CD14-positive monocyte (primary cell): ENCODE measurements around the gene PBX3. TPM values are rescaled to one million over a fixed set of nuclear protein-coding genes. Genes with fewer than 3 reads are reported as not detected.
"Not testable (repeated sequence)": the region's sequence is repeated elsewhere in the genome, so short reads cannot be mapped to it uniquely, and the experiment has no call there.

ENCODE experiments used
- DNase-seq, 3 donors: peaks; one replicate each; pipeline ENCODE4 v3.0.0-alpha.2; 2011 to 2022
- H2AFZ ChIP-seq: 2 replicates; pipeline ENCODE4 v1.6.0; 2012; ENCODE audit warnings: mild to moderate bottlenecking, low read depth, low read length, inconsistent platforms; ENCODE audit not compliant: insufficient read depth, poor library complexity, severe bottlenecking
- H3K27ac ChIP-seq, 2 donors: 1 replicate in 1 of 2; 2 replicates in 1 of 2; pipeline ENCODE4 v1.5.1; 2012 to 2013; ENCODE audit warnings: low read length in 2 of 2, control low read depth in 1 of 2, inconsistent platforms in 1 of 2, low read depth in 1 of 2, mild to moderate bottlenecking in 1 of 2
- H3K27me3 ChIP-seq, 2 donors: one replicate each; pipeline versions ENCODE4 v1.6.0 to v1.6.1; 2011 to 2013; ENCODE audit warnings: low read length in 2 of 2; ENCODE audit not compliant: control insufficient read depth in 2 of 2, insufficient read depth in 2 of 2
- H3K36me3 ChIP-seq, 2 donors: replicated peaks in 1 of 2; 1 replicate in 1 of 2; 2 replicates in 1 of 2; pipeline versions ENCODE4 v1.5.1 to v1.6.1; 2012 to 2013; ENCODE audit warnings: low read length in 2 of 2, control low read depth in 1 of 2, inconsistent platforms in 1 of 2, mild to moderate bottlenecking in 1 of 2; ENCODE audit not compliant: insufficient read depth in 2 of 2, control insufficient read depth in 1 of 2
- H3K4me1 ChIP-seq, 2 donors: 1 replicate in 1 of 2; 2 replicates in 1 of 2; pipeline versions ENCODE4 v1.5.1 to v1.6.1; 2012 to 2013; ENCODE audit warnings: low read length in 2 of 2, control low read depth in 1 of 2, inconsistent platforms in 1 of 2, mild to moderate bottlenecking in 1 of 2, moderate library complexity in 1 of 2; ENCODE audit not compliant: insufficient read depth in 2 of 2, control insufficient read depth in 1 of 2
- H3K4me2 ChIP-seq: replicated peaks from 2 replicates; pipeline ENCODE3; 2012; ENCODE audit warnings: low read length, moderate library complexity, mild to moderate bottlenecking; ENCODE audit not compliant: poor library complexity, severe bottlenecking; ENCODE audit errors: extremely low read depth
- H3K4me3 ChIP-seq, 3 experiments: fragments of 200-600 bp in 1 of 3; sonication (generic) in 1 of 3; replicated peaks in 1 of 3; 1 replicate in 2 of 3; 2 replicates in 1 of 3; pipeline ENCODE4 v1.5.1; 2011 to 2013; ENCODE audit warnings: low read length in 3 of 3, mild to moderate bottlenecking in 3 of 3, control low read depth in 2 of 3, low read depth in 2 of 3, inconsistent platforms in 1 of 3, moderate library complexity in 1 of 3
- H3K79me2 ChIP-seq: 2 replicates; pipeline ENCODE4 v1.6.0; 2012; ENCODE audit warnings: mild to moderate bottlenecking, control low read depth, inconsistent platforms, low read length, moderate library complexity; ENCODE audit not compliant: insufficient read depth
- H3K9ac ChIP-seq: 2 replicates; pipeline ENCODE4 v1.6.0; 2017; ENCODE audit warnings: low read length, mild to moderate bottlenecking; ENCODE audit not compliant: insufficient read depth, poor library complexity, severe bottlenecking
- H3K9me3 ChIP-seq, 2 donors: replicated peaks in 1 of 2; 1 replicate in 1 of 2; 2 replicates in 1 of 2; pipeline versions ENCODE4 v1.5.1 to v1.6.1; 2012 to 2013; ENCODE audit warnings: low read length in 2 of 2, control low read depth in 1 of 2; ENCODE audit not compliant: control insufficient read depth in 1 of 2, insufficient read depth in 1 of 2
- H4K20me1 ChIP-seq: 2 replicates; pipeline ENCODE4 v1.6.0; 2012; ENCODE audit warnings: mild to moderate bottlenecking, low read length, control low read depth, moderate library complexity; ENCODE audit not compliant: insufficient read depth
- H3K27ac Mint-ChIP-seq, 7 donors: one replicate each; pipeline ENCODE4 v1.8.0; 2020; ENCODE audit warnings: mild to moderate bottlenecking in 7 of 7, mixed read lengths in 7 of 7, moderate library complexity in 6 of 7, inconsistent platforms in 2 of 7
- H3K27me3 Mint-ChIP-seq, 3 donors: one replicate each; pipeline ENCODE4 v1.8.0; 2021 to 2022; ENCODE audit warnings: low read depth in 3 of 3, mild to moderate bottlenecking in 3 of 3, mixed read lengths in 3 of 3, moderate library complexity in 3 of 3, inconsistent platforms in 1 of 3
- H3K36me3 Mint-ChIP-seq, 2 donors: one replicate each; pipeline ENCODE4 v1.8.0; 2020; ENCODE audit warnings: mixed read lengths in 2 of 2, inconsistent platforms in 1 of 2, mild to moderate bottlenecking in 1 of 2
- H3K4me1 Mint-ChIP-seq: one replicate; pipeline ENCODE4 v1.8.0; 2020; ENCODE audit warnings: mild to moderate bottlenecking, mixed read lengths
- H3K4me3 Mint-ChIP-seq, 2 donors: one replicate each; pipeline ENCODE4 v1.8.0; 2020; ENCODE audit warnings: mild to moderate bottlenecking in 2 of 2, mixed read lengths in 2 of 2, moderate library complexity in 1 of 2
- H3K9me3 Mint-ChIP-seq, 7 donors: one replicate each; pipeline ENCODE4 v1.8.0; 2020 to 2022; ENCODE audit warnings: mixed read lengths in 7 of 7, mild to moderate bottlenecking in 6 of 7, moderate library complexity in 6 of 7, inconsistent platforms in 2 of 7
- WGBS: methylation state at CpG from one replicate; pipeline ENCODE4 v1.1.5; 2013; ENCODE audit warnings: missing lambda C conversion rate; ENCODE audit not compliant: insufficient coverage; 5-methylcytosine and 5-hydroxymethylcytosine counted together
- intact Hi-C, 2 donors: fragments of 100-400 bp; cut with micrococcal nuclease; formaldehyde crosslinking; loops; one replicate each; pipeline versions ENCODE4 v1.15.0 to v1.15.1; 2023
- polyA plus RNA-seq, 3 donors: library from polyadenylated mRNA; depleted of rRNA in 1 of 3; unstranded in 2 of 3; stranded (reverse) in 1 of 3; fragments of 300-500 nt in 2 of 3; fragments of >200 nt in 1 of 3; fragmentation: Illumina TruSeq in 2 of 3; gene quantifications; 1 replicate in 2 of 3; 2 replicates in 1 of 3; pipeline ENCODE4 v1.2.3, GENCODE V29; 2012 to 2021
- TF ChIP-seq, protein P1 (sequence below): fragments of 200-600 bp; IDR thresholded peaks from one replicate; pipeline ENCODE4 v1.8.0; 2022; ENCODE audit warnings: antibody characterized with exemption, mild to moderate bottlenecking

PBX3 gene
- polyA plus RNA-seq, 3 donors, result 6.6 to 22.7 (median 7.1) TPM

DNA sequence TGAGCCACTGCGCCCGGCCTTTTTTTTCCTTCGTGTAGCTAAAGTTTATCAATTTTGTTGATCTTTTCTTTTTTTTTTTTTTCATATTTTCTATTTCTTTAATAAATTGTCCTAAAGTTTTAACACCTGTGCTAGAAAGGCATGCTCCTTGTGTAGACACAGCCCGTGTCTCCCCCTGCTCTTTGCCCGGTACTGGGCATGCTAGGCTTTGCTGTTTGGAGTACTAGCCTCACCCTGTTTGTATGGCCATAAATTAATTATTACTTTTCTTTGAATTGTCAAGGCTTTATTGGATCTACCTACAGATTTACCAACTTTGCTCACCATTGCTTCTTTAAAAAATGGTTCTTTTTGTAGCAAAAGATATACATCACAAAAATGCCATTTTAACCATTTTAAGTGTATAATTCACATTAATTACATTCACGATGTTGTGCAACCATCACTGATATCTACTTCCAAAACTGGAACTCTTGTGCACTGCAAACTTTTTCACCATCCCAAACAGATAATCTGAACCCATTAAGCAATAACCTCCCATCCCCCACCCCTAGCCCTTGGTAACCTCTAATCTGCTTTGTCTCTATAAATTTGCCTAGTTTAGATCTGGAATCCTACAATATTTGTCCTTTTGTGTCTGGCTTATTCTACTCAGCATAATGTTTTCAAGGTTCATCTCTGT is 31.5 kb downstream of the PBX3 start:
- H3K4me1 ChIP-seq, H3K27ac ChIP-seq, H4K20me1 ChIP-seq, H3K27me3 ChIP-seq, H3K27me3 Mint-ChIP-seq, H2AFZ ChIP-seq, DNase-seq, intact Hi-C loops, H3K4me3 ChIP-seq, H3K9ac ChIP-seq, H3K9me3 ChIP-seq, H3K27ac Mint-ChIP-seq, H3K36me3 ChIP-seq, H3K4me3 Mint-ChIP-seq, H3K4me1 Mint-ChIP-seq, H3K4me2 ChIP-seq: not testable (repeated sequence)
- peaks cover 47% of the 10 kb centered on the region for H3K79me2 ChIP-seq
- WGBS, result no CpG with 5 or more reads among the region's 6 CpGs
- Mint-ChIP-seq H3K36me3 (peaks cover 7 to 16% of the 10 kb centered on the region in 2 donors), H3K9me3 (peaks cover 3 to 15% (median 5%) of the 10 kb centered on the region in 7 donors)

GRCh38 chr9:125779220-125779565 is 32.0 kb downstream of the PBX3 start:
- H3K27ac Mint-ChIP-seq, H2AFZ ChIP-seq, H3K9ac ChIP-seq, H3K27ac ChIP-seq, H3K4me3 Mint-ChIP-seq, H3K4me1 ChIP-seq, H3K4me3 ChIP-seq, H3K4me2 ChIP-seq, H3K27me3 Mint-ChIP-seq, H3K9me3 ChIP-seq, H3K27me3 ChIP-seq, H3K4me1 Mint-ChIP-seq, intact Hi-C loops, H4K20me1 ChIP-seq, H3K36me3 ChIP-seq, DNase-seq: not testable (repeated sequence)
- Mint-ChIP-seq H3K9me3 (peaks cover 3 to 15% (median 5%) of the 10 kb centered on the region in 7 donors), H3K36me3 (peaks cover 7 to 16% of the 10 kb centered on the region in 2 donors)
- no CpG with 5 or more reads among the region's 5 CpGs for WGBS
- H3K79me2 ChIP-seq, result peaks cover 42% of the 10 kb centered on the region

DNA sequence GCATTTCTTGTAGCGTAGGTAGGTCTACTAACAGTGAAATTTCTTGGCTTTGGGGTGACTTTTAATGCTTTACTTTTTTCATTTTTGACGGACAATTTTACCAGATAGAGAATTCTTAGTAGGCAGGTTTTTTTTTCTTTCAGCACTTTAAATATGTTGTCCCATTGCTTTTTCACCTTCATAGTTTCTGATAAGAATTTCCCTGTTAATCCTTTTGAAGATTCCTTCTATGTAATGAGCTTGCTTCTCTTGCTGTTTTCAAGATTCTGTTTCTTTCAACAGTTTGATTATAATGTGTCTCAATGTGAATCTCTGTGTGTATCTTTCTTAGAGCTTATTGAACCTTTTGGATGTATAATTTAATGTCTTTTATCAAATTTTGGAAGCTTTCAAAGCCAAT is 35.5 kb downstream of the PBX3 start:
- Histone ChIP-seq H3K4me1 (peaks cover 9% of the 10 kb centered on the region in 2 donors), H3K27me3 (no peaks in the 10 kb centered on the region), H4K20me1 (no peaks in the 10 kb centered on the region), H2AFZ (no peak overlapping the region), H3K79me2 (peaks cover 22% of the 10 kb centered on the region), H3K9ac (no peak overlapping the region), H3K27ac (no peak overlapping the region), H3K36me3 (peaks cover 0 to 6% of the 10 kb centered on the region in 2 donors), H3K9me3 (no peaks in the 10 kb centered on the region), H3K4me3 (no peak overlapping the region), H3K4me2 (no peak overlapping the region)
- WGBS, result 100% methylated on average over 1 of the region's 2 CpGs
- no peaks in the 10 kb centered on the region for H3K27me3 Mint-ChIP-seq
- H3K36me3 Mint-ChIP-seq, result peaks cover 19 to 33% of the 10 kb centered on the region in 2 donors
- H3K4me1 Mint-ChIP-seq, result peaks cover 15% of the 10 kb centered on the region
- DNase-seq, result no peak
- no peak overlapping the region for H3K4me3 Mint-ChIP-seq
- no peak overlapping the region for H3K27ac Mint-ChIP-seq
- TF ChIP-seq, protein P1, sequence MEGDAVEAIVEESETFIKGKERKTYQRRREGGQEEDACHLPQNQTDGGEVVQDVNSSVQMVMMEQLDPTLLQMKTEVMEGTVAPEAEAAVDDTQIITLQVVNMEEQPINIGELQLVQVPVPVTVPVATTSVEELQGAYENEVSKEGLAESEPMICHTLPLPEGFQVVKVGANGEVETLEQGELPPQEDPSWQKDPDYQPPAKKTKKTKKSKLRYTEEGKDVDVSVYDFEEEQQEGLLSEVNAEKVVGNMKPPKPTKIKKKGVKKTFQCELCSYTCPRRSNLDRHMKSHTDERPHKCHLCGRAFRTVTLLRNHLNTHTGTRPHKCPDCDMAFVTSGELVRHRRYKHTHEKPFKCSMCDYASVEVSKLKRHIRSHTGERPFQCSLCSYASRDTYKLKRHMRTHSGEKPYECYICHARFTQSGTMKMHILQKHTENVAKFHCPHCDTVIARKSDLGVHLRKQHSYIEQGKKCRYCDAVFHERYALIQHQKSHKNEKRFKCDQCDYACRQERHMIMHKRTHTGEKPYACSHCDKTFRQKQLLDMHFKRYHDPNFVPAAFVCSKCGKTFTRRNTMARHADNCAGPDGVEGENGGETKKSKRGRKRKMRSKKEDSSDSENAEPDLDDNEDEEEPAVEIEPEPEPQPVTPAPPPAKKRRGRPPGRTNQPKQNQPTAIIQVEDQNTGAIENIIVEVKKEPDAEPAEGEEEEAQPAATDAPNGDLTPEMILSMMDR, result no peak
- intact Hi-C loops, result no loop called here
- H3K9me3 Mint-ChIP-seq, result peaks cover 3 to 15% (median 5%) of the 10 kb centered on the region in 7 donors
